Fibroblast of upper back skin (primary cell): ENCODE data around the gene STMN3.
"Not testable (repeated sequence)": the region's sequence is repeated elsewhere in the genome, so short reads cannot be mapped to it uniquely, and the experiment has no call there.

ENCODE experiments used
- DNase-seq: peaks from one replicate; pipeline ENCODE4 v3.0.0-alpha.2; 2013

STMN3 gene

DNA sequence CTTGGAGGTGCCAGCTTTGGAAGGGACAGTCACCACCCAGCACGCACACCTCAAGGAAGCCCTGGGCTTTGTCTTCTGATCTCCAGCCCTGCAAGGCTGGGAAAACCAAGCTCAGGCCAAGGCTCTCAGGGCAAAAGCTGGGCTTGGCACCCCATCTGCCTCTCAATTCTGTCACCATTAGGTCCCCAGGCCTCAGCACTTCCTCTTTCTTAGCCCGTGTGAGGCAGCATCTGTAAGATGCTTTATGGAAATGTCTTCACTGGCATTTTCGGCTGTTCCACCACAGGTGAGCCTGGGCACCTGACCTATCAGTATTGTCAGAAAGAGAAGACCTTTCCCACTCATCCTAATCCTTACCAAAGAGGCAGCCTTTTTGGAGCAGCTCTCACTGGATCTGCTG lies 50.9 kb downstream of the STMN3 start:
- DNase-seq = no peak

DNA sequence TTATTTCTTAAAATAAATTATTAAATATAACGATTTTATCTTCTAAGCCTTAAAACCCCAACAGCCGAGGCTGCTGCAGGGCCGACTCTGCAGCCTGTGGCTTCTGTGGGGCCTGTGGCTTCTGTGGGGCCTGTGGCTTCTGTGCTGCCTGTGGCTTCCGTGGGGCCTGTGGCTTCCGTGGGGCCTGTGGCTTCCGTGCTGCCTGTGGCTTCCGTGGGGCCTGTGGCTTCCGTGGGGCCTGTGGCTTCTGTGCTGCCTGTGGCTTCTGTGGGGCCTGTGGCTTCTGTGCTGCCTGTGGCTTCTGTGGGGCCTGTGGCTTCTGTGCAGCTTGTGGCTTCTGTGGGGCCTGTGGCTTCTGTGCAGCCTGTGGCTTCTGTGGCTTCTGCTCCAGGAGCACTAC lies 51.5 kb downstream of the STMN3 start:
- DNase-seq = not testable (repeated sequence)

DNA sequence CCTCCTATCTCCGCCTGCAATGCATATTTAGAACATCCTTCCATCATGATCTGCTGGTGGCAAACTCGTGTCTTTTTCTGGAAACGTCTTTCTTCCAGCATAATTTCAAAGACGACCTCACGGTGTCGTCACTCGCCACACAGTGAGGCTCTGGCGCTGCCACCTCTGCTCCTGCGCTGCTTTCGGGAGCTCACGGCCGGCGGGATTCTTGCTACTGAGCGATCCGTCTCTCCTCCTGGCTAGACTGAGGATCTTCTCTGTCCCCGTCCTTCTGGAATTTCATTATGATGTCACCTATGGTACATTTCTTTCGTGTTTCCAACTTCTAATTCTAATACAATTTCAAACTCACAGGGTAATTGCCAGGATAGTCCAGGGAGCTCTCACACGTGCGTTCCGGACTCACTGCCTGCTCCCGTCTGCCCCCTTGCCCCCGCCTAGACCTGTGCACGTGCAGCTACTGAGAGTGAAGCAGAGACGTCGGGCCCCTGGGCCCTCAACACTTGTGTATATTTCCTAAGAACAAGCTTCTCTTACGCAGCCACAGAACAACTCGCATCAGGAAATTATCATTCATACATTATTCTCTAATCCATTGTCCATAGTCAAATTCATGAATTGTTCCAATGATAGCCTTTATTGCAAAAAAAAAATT lies 53.7 kb downstream of the STMN3 start:
- no peak for DNase-seq

DNA sequence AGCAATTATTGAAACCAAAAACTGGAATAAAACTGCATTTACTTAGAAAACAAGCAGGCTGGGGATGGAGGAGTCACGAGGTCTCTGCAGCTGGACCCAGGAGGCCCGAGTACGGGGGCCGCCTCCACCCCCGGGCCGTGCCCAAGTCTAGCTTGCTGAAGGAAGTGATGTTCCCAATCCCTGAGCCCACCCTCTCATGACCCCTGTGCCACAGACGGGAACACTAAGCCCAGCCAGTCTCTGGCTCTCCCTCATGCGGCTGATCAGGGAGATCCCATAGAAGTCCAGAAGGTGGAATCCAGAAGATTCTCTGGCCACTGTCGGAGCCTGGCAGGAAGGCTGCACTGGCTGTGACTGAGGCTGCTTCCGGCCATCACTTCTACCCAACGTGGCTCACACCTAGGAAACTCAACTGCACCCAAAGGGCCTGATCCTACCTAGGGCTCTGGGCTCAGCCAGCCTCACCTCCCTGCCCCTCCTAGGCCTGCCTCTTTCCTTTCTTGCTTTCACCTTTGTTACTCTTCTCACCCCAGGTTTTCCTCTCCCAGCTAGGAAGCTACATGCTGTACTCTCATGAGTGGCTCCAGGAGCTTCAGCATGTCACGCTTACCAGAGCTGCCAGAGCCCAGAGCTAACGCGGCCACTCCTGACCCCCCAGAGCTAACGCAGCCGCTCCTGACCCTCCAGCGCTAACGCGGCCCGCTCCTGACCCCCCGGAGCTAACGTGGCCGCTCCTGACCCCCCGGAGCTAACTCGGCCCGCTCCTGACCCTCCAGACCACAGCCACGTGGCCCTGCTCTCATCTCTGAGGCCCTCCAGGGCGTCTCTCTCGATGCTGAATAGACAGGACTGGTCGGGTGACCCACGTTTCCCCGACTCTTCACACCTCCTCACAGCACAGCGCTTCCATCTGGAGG lies 54.5 kb downstream of the STMN3 start:
- DNase-seq = no peak

DNA sequence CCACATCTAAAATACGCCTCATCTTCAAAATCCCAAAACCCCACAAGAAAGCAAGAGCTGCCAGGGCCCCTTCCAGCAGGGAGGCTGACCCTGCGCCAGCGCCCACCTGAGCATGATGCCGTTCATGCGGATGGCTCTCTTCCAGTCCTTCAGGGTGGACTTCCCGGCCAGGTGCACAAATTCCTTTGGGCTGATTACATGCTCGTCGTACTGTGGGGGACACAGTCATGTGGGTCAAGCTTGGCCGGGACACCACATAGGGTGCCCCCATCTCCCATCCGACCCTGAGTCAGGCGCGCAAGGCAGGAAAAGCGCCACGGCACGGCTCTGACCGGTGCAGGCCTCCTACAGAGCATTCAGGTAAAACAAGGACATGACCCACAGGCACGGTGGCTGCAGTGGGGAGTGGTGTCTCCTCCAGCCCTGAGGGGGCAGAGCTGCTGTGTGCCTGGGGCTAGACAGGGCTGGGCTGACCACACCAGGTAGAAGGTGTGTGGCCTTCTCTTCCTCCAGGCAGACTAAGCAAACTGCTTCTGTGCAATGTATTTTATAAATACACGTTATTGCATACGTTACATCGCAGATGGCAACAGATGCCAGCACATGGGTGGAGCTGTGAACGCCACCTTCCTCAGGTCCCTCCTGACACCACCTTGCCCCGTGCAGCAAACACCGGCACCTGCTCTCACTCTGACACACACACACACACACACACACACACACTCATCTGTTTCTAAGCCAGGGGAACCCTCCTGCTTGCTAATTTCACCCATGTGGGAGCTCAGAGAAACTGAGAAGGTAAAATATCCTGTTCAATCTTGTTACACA lies 55.4 kb downstream of the STMN3 start:
- no peak for DNase-seq

DNA sequence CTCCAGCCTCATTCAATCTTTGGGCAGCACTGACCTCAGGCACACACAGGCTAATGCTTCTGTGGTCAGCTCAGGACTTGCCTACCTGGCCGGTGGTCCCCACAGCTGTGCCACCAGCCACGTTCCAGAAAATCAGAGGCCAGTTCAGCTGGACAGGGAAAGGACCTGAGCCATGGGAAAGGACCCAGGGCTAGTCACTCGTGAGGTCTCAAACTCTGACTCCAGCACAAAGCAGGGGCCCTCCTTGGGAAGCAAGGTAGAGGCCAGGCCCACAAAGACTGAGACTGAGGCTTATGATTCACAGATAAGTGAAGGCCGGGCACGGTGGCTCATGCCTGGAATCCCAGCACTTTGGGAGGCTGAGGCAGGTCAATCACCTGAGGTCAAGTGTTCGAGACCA lies 56.8 kb downstream of the STMN3 start:
- no peak for DNase-seq

DNA sequence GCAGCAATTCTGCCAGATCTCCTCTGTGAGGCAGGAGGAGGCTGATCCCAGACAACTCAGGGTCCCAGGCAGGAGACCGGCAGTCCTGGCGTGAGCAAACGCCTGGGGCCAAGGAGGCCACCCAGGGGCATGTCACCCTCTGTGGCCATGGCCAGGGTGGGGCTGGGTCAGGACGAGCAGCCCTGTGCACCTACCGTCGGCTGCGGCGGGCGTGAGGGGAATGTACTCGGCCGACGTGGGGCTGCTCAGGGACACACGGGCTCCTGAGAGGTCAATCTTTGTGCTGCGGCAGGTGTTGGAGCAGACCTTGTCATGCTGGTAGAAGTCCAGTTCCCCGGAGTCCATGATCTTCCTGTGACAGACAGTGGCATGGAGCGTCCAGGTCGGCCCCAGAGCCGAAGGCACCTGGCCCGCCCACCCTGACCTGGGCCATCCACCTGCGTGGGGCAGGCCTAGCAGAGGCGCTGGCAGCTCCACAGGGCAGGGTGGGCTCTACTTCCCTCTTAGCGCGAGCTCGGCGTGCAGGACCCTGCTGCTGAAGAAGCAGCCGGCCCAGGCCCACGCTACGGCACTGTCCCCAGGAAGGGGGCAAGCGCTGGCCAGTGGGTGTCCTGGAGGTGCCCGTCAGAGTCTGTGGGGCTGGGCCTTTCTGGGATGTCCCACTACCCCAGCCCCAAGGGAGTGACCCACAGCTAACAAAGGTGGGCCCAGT lies 57.7 kb downstream of the STMN3 start:
- no peak for DNase-seq

DNA sequence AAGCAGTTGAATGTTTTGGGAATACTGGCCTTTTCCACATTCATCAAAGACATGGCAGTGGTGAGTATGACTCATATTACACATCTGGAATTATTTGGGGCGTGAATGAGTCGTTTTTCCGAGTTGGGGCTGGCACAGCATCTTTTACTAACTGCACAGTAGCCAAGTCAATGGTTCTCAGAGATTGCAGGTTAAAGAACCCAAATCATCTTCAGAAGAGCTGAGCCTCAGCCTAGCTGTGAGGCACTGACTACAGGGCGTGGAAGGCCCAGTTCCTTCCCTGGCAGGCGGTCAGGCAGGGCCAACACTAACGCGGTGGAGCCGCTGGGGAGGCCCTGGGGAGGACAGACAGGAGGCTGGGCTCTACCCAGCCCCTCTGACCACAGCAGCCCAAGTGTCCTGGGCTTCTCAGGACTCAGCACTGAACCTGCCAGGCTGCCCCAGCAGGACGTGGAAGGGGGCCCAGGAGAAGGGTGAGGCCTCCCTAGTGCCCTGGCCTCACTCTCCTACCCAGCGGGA lies 59.1 kb downstream of the STMN3 start:
- peak; percentile 69 for DNase-seq

DNA sequence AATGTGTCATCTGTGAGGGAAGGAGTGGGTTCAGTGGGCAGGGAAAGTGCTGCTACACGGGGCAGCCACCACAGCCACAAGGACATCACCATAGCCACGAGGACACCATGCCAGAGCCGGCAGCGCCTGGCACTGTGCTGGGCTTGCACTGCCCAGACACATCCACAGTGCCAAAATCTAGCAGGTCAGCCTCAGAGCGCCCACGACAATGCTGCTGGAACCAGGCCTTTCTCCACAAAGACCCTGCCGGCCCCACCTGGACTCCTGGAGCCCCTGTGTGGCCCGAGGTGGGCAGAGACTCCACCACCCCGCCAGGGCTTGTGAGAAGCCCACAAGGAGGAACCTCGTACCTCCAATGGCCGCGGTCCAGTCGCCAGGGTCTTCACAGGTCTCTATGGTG lies 60.6 kb downstream of the STMN3 start:
- DNase-seq = no peak

DNA sequence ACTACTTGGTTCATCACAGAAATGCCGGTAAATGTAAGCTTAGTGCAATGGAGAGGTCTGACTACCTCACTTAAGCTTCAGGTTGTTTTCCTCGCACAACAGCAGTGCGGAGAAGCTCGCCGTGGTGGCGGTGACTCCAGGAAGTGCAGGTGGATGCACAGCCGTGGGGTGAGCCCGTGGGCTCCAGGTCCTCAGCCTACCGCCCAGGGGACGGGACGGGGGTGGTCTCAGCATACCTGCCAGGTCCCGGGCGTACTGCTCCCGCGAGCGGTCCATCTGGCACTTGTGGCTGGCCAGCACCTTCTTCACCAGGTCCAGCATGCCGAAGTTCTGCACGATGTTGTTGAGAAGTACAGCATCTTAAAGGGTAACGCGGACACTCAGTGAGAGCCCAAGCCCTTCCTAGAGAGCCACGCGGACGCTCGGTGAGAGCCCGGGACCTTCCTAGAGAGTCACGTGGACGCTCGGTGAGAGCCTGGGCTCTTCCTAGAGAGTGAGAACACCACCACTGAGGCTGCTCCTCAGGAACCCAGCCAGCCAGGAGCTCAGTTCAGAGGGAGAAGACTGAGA lies 61.4 kb downstream of the STMN3 start:
- DNase-seq = no peak

DNA sequence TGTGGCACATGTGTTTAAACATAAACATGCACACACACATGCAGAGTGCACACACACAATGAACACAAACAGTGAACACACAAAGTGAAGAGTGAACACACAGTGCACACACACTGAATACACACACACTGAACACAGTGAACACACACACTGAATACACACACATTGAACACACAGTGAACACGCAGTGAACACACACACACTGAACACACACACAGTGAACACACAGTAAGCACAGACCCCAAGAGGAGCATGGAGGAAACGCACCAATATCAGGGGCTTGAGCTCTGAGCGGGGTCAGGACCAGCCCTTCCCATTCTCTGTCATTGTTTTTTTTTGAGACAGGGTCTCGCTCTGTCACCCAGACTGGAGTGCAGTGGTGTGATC lies 62.1 kb downstream of the STMN3 start:
- DNase-seq = no peak

DNA sequence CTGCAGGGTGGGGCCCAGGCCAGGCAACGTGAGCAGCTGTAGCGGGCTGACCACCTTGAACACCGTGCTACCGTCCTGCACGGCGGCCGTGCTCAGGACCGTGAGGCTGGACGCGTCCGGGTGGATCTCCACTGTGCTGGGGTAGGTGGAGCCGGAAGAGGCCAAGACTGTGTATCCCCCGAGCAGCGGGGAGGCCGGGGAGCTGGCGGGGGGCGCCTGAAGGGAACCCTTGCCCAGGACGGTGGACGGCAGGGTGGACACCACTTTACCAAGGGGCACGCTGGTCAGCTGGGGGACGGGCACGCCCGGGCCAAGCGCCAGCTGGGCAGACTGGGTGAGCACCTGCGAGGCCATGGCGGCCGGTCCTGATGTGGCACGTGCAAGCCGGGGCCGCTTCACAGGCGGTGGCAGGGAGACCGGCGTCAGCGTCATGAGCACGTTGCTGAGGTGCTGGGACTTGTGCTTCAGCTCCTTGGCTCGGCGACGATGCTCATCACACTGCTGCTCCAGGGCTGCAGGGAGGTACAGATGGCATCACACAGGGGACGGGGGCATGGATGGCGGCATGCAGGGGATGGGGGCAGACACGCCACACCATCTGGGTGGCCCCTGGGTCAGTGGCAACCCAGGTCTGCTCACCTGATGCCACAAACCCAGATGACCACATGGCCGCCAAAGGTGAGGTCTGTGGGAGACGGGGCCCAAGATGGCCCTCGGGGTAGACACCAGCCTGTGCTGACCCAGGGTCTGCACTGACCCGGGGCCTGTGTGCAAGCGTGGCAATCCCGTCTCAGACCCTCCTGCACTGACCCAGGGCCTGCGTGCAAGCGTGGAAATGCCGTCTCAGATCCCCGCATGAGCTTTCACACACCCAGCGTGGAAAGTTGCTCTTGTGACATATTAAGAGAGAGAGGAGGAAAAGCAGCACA lies 62.7 kb downstream of the STMN3 start:
- DNase-seq = no peak
